Stimulated activated CD4-positive, alpha-beta T cell treated with anti-CD3 and anti-CD28 coated beads, Interleukin-15, amount 100 ng/mL, for 48 hours (primary cell): Measurements from ENCODE around the gene IMMT.
"Not testable (repeated sequence)": the region's sequence is repeated elsewhere in the genome, so short reads cannot be mapped to it uniquely, and the experiment has no call there.

Experiments used
- DNase-seq, 2 donors: peaks; one replicate each; pipeline ENCODE4 v3.0.0-alpha.2; 2020; ENCODE audit warnings: low read depth in 2 of 2

Gene IMMT

DNA sequence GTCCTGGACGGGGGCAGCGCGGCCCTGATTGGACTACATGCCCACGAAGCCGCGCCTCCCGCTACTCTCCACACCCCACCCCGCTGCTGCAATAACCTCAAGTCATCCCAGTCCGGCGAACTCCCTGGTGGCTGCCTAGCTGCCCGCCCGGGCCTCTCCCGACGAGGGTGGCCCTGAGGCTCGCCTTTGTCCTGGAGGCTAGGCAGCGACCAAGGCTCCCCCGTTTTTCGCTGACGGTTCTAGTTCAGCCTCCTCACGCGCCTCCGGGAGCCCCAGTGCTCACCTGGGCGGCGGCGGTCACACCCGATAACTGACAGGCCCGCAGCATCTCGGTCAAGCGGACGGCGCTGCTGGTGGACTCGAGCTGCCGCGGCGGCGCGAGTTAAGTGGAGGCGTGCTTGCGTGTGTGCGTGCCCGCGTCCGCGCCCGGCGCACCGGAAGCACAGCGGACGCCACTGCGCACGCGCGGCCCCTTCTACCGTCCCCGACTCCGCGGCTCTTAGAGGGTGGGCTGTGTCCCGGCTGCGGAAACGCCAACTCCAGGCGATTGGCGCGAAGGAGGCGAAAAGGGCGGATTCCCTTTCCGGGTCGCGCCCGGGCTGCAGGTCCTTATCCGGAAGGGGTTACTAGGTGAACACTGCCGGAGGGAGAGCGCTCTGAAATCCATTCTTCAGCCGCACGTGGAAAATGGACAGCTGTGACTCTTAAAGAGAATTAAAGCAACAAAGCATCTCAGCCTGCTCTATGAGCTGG is at the start of gene IMMT:
Gene IMMT, minus strand, starts transcription at position 408 of the 753 bp plus-strand sequence. Its CDS starts 80 bp downstream, at position 328.
- peak; percentile 90 to 95 for DNase-seq

DNA sequence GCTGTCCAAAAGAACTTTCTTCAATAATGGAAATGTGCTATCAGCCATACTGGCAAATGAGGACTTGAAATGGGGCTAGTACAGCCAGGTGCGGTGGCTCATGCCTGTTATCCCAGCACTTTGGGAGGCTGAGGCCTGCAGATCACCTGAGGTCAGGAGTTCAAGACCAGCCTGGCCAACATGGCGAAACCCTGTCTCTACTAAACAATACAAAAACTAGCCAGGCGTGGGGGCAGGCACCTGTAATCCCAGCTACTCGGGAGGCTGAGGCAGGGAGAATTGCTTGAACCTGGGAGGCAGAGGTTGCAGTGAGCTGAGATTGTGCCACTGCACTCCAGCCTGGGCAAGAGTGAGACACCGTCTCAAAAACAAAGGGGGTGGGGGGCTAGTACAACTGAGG is 49.5 kb upstream of the IMMT start:
- not testable (repeated sequence) for DNase-seq

GRCh38 chr2:86243950-86244733 is 48.9 kb upstream of the IMMT start:
- no peak for DNase-seq

DNA sequence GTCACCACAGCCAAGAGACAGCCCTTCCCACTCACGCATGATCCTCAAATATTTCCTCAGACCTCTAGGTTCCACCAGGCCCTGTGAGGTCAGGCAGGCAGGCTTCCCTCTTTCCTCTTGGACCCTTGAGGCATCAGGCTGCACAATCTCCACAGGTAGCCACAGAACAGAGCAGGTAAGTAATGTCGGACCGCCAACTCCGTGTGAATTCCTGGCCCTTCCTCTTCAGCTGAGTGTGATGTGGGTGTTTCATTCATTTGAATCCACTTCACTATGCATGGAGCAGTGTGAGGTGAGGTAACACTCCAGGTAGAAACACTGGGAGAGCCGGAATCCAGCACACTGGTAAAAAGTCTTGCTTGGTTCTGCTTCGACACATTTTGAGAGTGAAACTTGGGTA is 48.0 kb upstream of the IMMT start:
- DNase-seq = no peak

GRCh38 chr2:86241611-86242010 is 46.3 kb upstream of the IMMT start:
- DNase-seq = no peak

GRCh38 chr2:86240251-86240650 is 45.0 kb upstream of the IMMT start:
- no peak for DNase-seq

- DNase-seq = no peak
Observed at GRCh38 chr2:86239745-86240144, 44.5 kb upstream of the IMMT start.

DNA sequence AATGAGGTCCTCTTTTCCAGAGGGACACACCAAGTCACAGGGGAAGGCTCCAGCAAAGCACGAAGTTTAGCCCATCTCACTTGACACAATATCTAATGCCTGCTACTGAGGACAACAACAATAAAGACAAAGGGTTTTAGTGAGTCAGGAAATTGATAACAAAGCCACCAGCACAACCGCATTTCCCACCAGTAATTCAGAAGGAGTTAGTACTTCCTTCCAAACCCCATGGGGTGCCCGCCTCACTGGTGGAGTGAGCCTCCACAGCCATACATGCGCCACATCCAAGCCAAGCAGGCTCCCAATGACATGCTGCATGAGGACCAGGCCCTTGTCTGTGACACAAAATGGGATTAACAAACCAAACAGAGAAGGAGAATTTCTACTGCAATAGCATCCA is 44.1 kb upstream of the IMMT start:
- no peak for DNase-seq

- DNase-seq = peak; percentile 27 to 36
Observed at GRCh38 chr2:86238354-86238753, 43.1 kb upstream of the IMMT start.

GRCh38 chr2:86237172-86237571 is 41.9 kb upstream of the IMMT start:
- no peak for DNase-seq

GRCh38 chr2:86235196-86235980 is 40.1 kb upstream of the IMMT start:
- no peak for DNase-seq

GRCh38 chr2:86234563-86235131 is 39.4 kb upstream of the IMMT start:
- no peak for DNase-seq

GRCh38 chr2:86233436-86233835 is 38.2 kb upstream of the IMMT start:
- no peak for DNase-seq

- no peak for DNase-seq
Observed at GRCh38 chr2:86232910-86233309, 37.6 kb upstream of the IMMT start.

GRCh38 chr2:86232373-86232784 is 37.1 kb upstream of the IMMT start:
- DNase-seq = no peak

GRCh38 chr2:86231680-86232372 is 36.6 kb upstream of the IMMT start:
- no peak for DNase-seq

- DNase-seq = no peak
Observed at GRCh38 chr2:86230961-86231360, 35.7 kb upstream of the IMMT start.

- DNase-seq = no peak
Observed at GRCh38 chr2:86229221-86229620, 34.0 kb upstream of the IMMT start.

DNA sequence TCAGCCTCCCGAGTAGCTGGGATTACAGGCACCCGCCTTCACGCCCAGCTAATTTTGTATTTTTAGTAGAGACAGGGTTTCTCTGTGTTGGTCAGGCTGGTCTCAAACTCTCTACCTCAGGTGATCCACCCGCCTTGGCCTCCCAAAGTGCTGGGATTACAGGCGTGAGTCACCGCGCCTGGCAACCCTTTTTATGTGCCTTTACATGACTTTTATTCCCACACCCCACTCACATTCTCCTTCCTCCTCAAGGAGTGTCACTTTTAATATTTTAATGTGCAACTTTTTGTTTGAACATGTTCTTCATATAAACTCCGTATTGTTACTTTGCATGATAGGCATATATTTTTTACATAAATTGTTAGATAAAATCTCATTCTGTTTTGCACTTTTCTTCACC is 33.3 kb upstream of the IMMT start:
- not testable (repeated sequence) for DNase-seq

- no peak for DNase-seq
Observed at GRCh38 chr2:86227685-86228084, 32.4 kb upstream of the IMMT start.
